Left ventricle myocardium inferior (tissue), 1 donor: Measurements from ENCODE around the gene STX2. TPM values are rescaled to one million over a fixed set of nuclear protein-coding genes. Genes with fewer than 3 reads are reported as not detected.

Experiments used
- DNase-seq: peaks from one replicate; pipeline ENCODE4 v3.0.0-alpha.2; 2020
- H3K27ac ChIP-seq: fragments of 200-600 bp; replicated peaks from 2 replicates; pipeline ENCODE4 v1.8.0; 2021
- H3K27me3 ChIP-seq: fragments of 200-600 bp; 2 replicates; pipeline ENCODE4 v1.8.0; 2021; ENCODE audit warnings: low read depth
- H3K36me3 ChIP-seq: fragments of 200-600 bp; 2 replicates; pipeline ENCODE4 v1.8.0; 2021
- H3K4me1 ChIP-seq: fragments of 200-600 bp; 2 replicates; pipeline ENCODE4 v1.8.0; 2021
- H3K4me3 ChIP-seq: fragments of 200-600 bp; 2 replicates; pipeline ENCODE4 v1.8.0; 2021; ENCODE audit warnings: mild to moderate bottlenecking, moderate library complexity
- H3K9me3 ChIP-seq: fragments of 200-600 bp; replicated peaks from 2 replicates; pipeline ENCODE4 v1.8.0; 2021
- intact Hi-C: fragments of 100-400 bp; cut with micrococcal nuclease; formaldehyde crosslinking; loops from one replicate; pipeline ENCODE4 v1.11.0; 2022
- total RNA-seq: library from RNA; stranded (reverse); fragmentation: NEBNext Ultra II Directional; extraction: Animal tissue kit (Norgen Biotek cat#: 25700); gene quantifications from one replicate; pipeline ENCODE4 v1.2.1, GENCODE V29; 2021
- TF ChIP-seq, protein P1 (sequence below): fragments of 200-600 bp; IDR thresholded peaks from 2 replicates; pipeline ENCODE4 v1.8.0; 2021; ENCODE audit warnings: antibody characterized with exemption, mild to moderate bottlenecking, borderline replicate concordance
- donor health status: DM: no; HTN: yes; CAD: no; lungs with severe emphysema.

Gene STX2
- total RNA-seq, 1 donor from 2014 or later = 11.1 TPM

DNA sequence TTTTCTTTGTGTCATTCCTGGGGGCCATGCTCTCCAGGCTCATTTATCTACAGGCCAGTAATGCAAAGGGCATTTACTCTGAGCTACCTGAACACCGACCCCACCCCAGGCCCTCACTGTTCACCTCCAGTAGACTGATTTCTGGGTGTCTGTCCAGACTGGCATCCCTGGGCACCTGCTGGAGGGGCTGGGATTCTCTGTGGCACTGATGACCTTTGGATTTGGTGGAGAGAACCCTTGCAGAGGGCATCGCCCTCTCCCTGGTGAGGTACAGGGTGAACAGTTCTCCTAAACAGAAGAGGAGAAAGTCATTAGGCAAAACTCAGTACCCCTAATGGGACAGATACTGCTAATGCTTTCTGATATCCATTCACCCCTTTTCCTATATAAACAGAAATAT, 95.9 kb downstream of the STX2 start:
- DNase-seq = no peak
- intact Hi-C loops = no loop called here
- no peak overlapping the region for H3K27ac ChIP-seq
- peaks cover 4% of the 10 kb centered on the region for H3K4me1 ChIP-seq
- peaks cover 68% of the 10 kb centered on the region for H3K27me3 ChIP-seq
- H3K9me3 ChIP-seq = peaks cover 14% of the 10 kb centered on the region
- TF ChIP-seq, protein P1, sequence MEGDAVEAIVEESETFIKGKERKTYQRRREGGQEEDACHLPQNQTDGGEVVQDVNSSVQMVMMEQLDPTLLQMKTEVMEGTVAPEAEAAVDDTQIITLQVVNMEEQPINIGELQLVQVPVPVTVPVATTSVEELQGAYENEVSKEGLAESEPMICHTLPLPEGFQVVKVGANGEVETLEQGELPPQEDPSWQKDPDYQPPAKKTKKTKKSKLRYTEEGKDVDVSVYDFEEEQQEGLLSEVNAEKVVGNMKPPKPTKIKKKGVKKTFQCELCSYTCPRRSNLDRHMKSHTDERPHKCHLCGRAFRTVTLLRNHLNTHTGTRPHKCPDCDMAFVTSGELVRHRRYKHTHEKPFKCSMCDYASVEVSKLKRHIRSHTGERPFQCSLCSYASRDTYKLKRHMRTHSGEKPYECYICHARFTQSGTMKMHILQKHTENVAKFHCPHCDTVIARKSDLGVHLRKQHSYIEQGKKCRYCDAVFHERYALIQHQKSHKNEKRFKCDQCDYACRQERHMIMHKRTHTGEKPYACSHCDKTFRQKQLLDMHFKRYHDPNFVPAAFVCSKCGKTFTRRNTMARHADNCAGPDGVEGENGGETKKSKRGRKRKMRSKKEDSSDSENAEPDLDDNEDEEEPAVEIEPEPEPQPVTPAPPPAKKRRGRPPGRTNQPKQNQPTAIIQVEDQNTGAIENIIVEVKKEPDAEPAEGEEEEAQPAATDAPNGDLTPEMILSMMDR = no peak
- H3K4me3 ChIP-seq = no peak overlapping the region
- no peaks in the 10 kb centered on the region for H3K36me3 ChIP-seq

DNA sequence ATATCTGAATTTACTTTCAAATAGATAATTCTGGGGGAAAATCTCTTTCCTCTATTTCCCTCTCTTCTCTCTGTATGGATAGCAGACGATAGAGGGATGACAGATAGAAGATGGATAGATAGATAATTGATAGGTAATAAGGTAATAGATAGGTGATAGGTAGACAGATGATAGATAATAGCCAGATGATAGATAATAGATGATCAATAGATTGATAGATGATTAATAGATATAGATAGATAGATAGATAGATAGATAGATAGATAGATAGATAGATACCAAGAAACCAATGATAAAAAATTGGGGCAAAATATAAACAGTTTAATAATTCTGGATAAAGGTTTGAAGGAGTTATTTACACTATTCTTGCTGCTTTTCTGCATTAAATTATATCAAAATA, 96.3 kb downstream of the STX2 start:
- H3K4me3 ChIP-seq = no peak overlapping the region
- no peak overlapping the region for H3K27ac ChIP-seq
- intact Hi-C loops = no loop called here
- DNase-seq = no peak
- peaks cover under 1% of the 10 kb centered on the region for H3K4me1 ChIP-seq
- H3K9me3 ChIP-seq = peaks cover 16% of the 10 kb centered on the region
- no peaks in the 10 kb centered on the region for H3K36me3 ChIP-seq
- TF ChIP-seq, protein P1 = no peak
- H3K27me3 ChIP-seq = peaks cover 68% of the 10 kb centered on the region

DNA sequence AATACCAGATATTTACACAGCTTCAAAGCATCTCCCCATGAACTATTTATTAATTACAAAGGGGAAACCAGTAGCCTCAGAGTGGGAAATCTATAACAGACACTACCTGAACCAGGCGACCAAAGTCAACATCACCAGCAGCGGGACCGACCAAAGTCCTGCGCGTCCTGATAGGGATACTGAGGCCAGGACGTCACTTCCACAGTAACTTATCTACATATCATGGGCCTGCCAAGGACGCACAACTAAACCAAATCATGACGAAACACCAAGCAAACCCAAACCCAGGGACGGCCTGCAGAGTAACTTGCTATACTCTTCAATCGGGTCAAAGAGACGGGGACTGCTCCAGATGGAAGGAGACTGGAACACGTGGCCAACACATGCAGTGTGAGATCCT, 96.9 kb downstream of the STX2 start:
- H3K27ac ChIP-seq = no peak overlapping the region
- H3K4me3 ChIP-seq = no peak overlapping the region
- H3K27me3 ChIP-seq = peaks cover 68% of the 10 kb centered on the region
- no peak for DNase-seq
- peaks cover 16% of the 10 kb centered on the region for H3K9me3 ChIP-seq
- no peaks in the 10 kb centered on the region for H3K36me3 ChIP-seq
- TF ChIP-seq, protein P1 = no peak
- intact Hi-C loops = no loop called here
- H3K4me1 ChIP-seq = no peaks in the 10 kb centered on the region

Other genes with a start within 250 kb of the STX2 start
- not detected for gene RIMBP2, start 123.0 kb downstream of the STX2 start, total RNA-seq
- 246 TPM for gene RAN, start 32.8 kb upstream of the STX2 start, total RNA-seq
- gene ADGRD1, start 114.7 kb upstream of the STX2 start, total RNA-seq = 99.5 TPM